ENCODE measurements around the gene PIP5K1B. TPM values are rescaled to one million over a fixed set of nuclear protein-coding genes. Genes with fewer than 3 reads are reported as not detected.

Gene PIP5K1B
- total and polyA plus RNA-seq, 2 of the 13 experiments (the other 11 are each of a cell fraction or from before 2014, with no cell fraction given) = 15.8 to 17.5 TPM

- TF ChIP-seq FOXP4 (CRISPR knock-in tag; IDR thresholded peaks at IDR 0.05) (peak; percentile 90), TAF15 (IDR thresholded peaks at IDR 0.05; ENCODE audit: low read depth, low read length, poor library complexity, severe bottlenecking) (no peak), TRAFD1 (CRISPR knock-in tag; IDR thresholded peaks at IDR 0.05; ENCODE audit: borderline replicate concordance) (no peak), MED13 (CRISPR knock-in tag; IDR thresholded peaks at IDR 0.05) (no peak), ZNF788 (CRISPR knock-in tag; IDR thresholded peaks at IDR 0.05; ENCODE audit: borderline replicate concordance) (no peak), ZFP91 (CRISPR knock-in tag; IDR thresholded peaks at IDR 0.05; ENCODE audit: borderline replicate concordance) (no peak), NR3C1 (CRISPR knock-in tag; IDR thresholded peaks at IDR 0.05) (no peak), ZNF362 (CRISPR knock-in tag; IDR thresholded peaks at IDR 0.05; ENCODE audit: borderline replicate concordance) (no peak), GPN1 (CRISPR knock-in tag; IDR thresholded peaks at IDR 0.05; ENCODE audit: borderline replicate concordance) (no peak), ZNF280B (CRISPR knock-in tag; IDR thresholded peaks at IDR 0.05; ENCODE audit: borderline replicate concordance) (no peak), PRPF4 (IDR thresholded peaks at IDR 0.05; ENCODE audit: low read depth, low read length, poor library complexity, severe bottlenecking) (no peak), ZNF883 (CRISPR knock-in tag; IDR thresholded peaks at IDR 0.05; ENCODE audit: not compliant biosample characterization) (no peak), ZFP36 (IDR thresholded peaks at IDR 0.05; ENCODE audit: borderline replicate concordance, low read depth, low read length, partially characterized antibody) (no peak), MAFG (CRISPR knock-in tag; IDR thresholded peaks at IDR 0.05) (no peak), NR1H2 (CRISPR knock-in tag; IDR thresholded peaks at IDR 0.05; ENCODE audit: borderline replicate concordance, low read depth) (no peak), ZNF441 (CRISPR knock-in tag; IDR thresholded peaks at IDR 0.05; ENCODE audit: borderline replicate concordance) (no peak), E2F1 (CRISPR knock-in tag; IDR thresholded peaks at IDR 0.05) (no peak), DRAP1 (CRISPR knock-in tag; IDR thresholded peaks at IDR 0.05) (peak; percentile 35; the same call in 1 of the 2 replicates), TBX2 (CRISPR knock-in tag; IDR thresholded peaks at IDR 0.05; ENCODE audit: borderline replicate concordance) (peak; percentile 56; the same call in 1 of the 2 replicates)
These were observed 264.5 kb downstream of the PIP5K1B start (continued) for GRCh38 chr9:68969538-68969937.
